GM21447 (cell line): ENCODE data around the gene NR4A1.
"Not testable (repeated sequence)": the region's sequence is repeated elsewhere in the genome, so short reads cannot be mapped to it uniquely, and the experiment has no call there.

Experiments
- ATAC-seq: cut with Tn5 transposase; IDR thresholded peaks from one replicate; pipeline ENCODE4 v1.9.1; 2021; ENCODE audit not compliant: unreplicated experiment

The NR4A1 gene

GRCh38 chr12:52093346-52093745 is 42.1 kb downstream of the NR4A1 start:
- ATAC-seq: no peak

DNA sequence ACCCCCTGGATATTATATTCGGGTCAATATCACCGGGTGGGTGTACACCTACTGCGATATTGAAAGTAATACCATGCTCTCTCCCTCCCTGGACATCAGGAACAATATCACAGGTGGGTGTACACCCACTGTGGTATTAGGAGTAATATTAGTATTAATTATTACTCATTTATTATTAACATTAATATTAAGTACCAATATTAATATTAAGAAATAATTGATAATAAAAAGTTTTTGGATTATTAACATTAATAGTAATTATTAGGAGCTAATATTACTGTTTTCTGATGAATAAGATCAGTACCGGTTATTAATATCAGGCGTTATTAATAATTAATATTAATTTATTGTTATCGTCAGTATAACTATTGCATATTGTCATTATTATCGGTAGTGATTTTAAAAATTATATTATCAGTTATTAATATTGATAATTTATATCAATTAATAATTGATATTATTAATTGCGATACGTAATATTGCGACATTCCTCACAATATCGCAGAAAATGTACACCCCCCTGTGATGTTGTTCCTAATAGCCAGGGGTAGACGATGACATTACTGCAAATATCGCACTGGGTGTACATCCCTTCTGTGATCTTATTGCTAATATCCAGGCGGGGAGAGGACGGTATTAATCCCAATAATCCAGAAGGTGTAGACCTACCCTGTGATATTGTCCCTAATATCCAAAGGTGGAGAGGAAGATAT is 45.2 kb downstream of the NR4A1 start:
- ATAC-seq: no peak

GRCh38 chr12:52097045-52097666 is 45.9 kb downstream of the NR4A1 start:
- ATAC-seq: no peak

- ATAC-seq: not testable (repeated sequence)
Measured at GRCh38 chr12:52104431-52105089, 53.3 kb downstream of the NR4A1 start.
